NOMO-1 treated with dmso at 0.1 percent for 144 hours (cell line): ENCODE measurements around the gene ITIH4.

Experiments used
- DNase-seq: peaks from one replicate; lab custom pipeline; 2025; ENCODE audit not compliant: unreplicated experiment; lab: John Stamatoyannopoulos, UW

Gene ITIH4

DNA sequence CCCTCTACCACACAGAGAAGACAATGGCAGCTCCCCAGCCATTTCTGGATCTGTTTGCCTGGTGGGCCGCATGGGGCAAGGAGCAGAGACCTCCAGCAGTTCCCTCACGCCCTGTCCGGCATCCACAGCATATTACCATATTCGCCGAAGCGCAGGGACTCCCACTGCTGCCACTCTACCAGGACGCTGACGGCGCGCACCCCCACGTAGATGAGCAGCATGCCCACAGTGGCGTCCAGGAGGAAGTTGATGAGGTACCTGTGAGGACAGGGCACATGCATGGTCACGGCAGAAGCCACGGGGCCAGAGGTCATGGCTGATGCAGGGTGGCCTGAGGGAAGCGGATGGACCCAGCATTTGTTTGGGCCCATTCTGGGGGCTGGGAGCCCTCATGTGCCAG lies 19.2 kb upstream of the ITIH4 start:
- DNase-seq, result no peak

DNA sequence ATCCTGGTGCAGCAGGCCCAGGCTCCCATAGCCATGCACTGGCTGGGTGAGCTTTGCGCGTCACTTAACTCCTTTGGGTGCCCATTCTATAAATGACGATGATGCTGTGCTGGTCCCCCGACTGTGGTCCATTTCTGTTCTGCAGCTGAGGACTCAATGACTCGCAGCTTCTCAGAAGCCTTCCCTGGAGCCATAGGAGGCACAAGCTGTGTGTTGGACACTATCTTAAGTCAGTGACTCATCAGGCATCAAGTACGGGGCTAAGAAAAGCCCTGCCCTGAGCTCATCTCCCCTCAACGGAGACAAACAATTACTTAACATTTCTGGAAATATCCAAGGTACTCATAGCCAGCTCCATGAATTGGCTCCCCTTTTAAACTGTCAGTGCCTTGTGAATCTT lies 18.1 kb upstream of the ITIH4 start:
- DNase-seq, result no peak

DNA sequence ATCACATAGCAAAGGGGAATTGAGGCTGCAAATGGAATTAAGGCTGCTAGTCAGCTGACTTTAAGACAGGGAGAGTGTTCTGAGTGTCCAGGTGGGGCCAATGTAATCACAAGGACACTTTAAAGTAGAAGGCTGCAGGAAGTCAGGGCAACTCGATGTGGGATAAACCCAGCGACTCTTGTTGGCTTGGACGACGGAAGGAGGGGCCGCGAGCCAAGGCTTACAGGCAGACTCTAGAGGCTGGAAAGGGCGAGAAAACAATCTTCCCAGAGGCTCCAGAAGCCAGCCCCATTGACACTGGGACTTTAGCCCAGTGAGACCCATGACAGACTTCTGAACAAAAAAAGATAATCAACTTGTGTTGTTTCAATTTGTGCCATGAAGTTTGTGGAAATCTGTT lies 17.3 kb upstream of the ITIH4 start:
- DNase-seq, result no peak

DNA sequence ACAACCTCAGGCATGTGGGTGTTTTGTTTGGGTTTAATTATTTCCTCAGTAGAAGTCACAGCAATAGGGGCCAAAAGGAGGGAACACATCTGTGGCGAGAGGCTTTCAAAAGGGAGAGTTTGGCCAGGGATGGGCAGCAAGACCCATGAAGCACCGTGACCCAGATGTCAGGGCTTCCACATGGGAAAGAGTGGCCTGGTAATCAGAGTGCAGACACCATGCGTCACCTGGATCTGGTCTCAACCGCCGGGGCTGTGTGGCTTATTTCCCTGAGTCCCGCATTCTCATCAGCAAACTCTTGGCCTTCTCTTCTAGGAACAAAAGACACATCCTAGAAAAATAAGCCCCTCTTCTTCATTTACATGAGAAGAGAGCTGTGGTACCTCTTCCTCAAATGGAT lies 16.8 kb upstream of the ITIH4 start:
- no peak for DNase-seq

DNA sequence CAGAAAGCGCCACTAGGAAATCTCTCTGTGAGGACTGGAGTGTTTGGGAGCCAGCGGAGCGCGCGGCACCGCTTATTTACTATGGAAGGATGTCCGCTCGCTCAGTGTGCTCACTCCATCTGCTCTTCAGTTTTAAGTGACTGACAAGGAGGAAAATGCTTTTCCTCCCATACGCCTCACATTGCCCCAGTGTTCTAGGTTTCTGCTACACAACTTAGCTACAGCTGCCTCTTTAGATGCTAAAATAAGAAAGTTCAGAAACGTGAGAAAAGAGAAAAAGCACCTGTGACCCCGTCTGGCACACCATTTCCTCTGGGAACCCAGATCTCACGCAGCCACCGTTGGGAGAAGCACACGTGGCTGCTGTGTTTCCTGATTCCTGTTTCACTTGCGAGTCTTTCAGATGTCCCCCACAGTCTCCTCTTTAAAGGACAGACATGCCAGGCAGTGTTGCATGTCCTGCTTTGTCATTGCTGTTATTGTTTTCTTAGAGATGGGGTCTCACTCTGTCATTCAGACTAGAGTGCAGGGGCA lies 16.0 kb upstream of the ITIH4 start:
- no peak for DNase-seq

DNA sequence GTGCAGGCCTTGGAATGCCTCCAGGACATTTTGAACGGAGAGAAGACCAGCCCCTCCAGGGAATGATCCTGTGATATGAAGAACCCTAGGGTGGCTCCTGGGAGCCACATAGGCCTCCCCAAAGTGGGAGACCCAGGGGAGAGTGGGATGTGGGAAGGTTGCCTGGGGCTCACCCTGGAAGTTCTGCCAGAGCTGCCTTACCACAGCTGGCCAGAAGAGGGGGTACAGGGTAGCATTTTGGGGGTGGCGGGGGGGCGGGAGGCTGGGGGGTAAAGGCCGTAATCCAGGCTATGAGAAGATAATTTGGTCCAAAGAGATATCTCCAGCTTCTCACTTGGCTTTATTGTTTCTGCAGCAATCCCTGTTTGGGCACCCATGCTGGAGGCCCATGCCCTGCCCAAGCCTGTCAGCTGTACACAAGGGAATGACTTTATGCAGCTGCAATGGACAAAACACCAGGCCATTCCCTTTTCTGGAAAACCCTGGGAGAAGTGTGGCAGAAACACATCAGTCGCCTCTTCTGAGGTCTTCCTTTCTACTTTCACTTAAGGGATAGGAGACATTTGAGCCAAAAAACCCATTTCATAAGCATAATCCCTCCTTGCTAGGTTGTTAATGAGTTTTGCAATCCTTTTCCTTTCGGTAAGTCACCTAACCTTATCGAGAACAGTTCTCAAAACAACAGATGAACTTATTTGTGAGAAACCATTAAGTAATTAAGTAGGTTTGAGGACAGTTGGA lies 15.4 kb upstream of the ITIH4 start:
- no peak for DNase-seq

DNA sequence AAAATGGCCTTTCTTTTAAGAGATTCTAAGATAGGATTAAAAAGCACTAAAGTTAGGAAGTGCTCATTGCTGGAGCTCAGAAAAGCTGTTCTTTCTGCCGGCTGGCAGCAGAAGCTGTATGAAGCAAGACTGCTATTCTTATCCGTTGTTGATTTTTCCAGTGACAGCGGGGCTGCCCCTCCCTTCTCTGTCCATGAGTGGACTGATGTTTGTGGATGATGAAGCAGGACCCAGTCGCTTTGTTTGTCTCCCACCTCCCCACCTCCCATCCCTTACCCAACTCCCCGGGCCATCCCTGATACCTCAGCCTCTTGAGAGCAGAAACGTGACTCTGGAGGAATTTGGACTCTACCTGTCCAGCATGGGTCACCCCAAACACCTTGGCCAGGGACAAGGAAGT lies 14.7 kb upstream of the ITIH4 start:
- DNase-seq, result peak; percentile 41

DNA sequence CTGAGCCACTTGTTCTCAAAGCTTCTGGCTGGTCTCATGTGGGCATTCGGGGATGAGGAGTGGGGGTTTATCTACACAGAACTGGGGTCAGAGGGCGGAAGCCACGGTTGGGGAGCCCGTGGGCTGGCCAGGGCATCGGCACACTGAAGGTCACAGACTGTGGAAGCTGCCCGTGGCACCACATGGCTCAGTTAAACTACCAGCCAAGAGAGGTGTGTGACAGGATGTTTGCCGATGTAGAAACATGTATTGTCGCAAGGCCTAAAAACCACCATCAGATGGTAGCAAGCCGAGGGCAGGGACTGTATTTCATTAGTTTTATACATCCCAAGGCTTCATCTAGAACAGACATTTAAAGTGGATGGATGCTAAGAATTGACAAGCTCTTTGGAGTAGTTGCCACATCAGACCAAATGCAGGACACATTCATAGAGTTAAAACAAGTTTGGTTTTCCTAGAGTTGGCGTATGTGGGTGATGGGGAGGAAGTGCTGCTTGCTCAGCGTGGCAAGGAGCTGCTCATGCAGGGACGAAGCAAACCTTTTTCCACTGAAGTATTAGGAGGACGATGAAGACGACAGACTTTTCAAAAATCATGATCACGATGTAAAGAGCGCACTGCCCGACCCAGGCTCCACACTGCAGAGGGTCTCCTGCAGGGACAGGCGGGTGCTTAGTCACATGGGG lies 14.0 kb upstream of the ITIH4 start:
- DNase-seq, result peak; percentile 60

DNA sequence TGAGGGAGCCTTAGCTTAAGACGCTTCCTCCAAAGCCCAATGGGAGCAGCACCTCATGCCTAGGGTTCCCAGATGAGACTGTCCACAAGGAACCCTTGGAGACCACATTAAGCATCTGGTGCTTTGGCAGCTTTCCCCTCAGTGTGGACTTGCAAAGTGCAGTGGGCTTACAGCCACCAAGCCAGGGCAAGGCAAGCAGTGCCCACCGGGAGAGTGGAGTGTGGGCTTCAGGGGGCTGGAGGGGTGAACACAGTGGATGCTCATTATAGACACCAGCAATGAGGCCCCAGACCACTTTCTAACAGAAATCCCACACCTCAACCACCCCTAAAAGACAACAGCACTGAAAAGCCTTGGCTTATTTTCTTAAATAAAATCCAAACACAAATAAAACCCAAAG lies 13.4 kb upstream of the ITIH4 start:
- DNase-seq, result no peak

DNA sequence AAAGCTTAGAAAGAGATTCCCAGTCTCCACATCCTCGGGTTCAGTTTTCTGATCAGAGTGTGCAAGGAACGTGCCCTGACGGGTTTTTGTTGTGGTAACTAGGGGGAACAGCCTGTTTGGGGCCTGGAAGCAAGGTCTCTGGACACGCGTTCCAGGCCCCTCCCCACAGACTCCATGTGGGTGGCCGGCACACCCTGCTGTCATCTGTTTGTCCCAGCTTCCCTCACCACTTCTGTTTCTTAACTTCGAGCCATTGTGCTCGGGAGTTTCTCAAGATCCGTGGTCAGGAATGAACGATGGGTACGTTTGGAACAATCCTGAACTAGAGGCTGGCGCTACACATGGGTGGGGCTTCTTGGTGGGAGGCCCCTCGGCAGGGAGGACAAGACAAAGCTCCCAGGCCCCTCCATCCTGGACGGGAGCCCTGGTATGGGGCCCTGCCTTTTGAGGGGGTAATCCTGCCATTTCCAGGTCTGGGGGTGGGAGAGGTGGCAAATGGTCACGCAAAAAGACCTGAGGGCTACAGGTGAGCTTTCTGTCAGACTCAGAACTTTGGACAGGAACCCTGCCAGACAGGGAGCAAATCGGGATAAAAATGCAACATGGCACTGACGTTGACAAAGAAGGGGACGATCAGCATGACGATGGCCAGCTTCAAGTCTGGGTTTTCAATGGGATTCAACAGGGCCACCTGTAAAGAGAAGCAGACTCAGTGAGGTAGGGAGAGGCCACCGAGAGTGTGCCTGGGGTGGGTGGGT lies 12.8 kb upstream of the ITIH4 start:
- DNase-seq, result no peak

DNA sequence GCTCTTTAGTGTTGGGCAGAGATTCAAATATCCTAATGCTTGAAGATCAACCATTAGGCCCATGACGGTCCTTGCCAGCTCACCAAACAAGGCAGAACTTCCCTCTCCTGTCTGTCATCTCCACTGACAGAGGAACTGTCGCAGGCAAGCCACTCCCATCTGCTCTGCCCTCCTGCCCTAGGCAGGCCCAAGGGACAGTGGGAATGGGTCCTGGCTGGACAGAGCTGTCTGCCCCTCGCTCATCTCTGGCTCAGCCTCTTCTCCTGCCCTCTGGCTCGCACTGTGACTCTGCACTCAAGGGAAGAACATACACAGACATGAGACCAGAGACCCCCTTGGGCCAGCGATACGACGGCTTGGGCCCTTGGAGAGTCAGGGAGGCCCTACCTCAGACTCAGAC lies 12.0 kb upstream of the ITIH4 start:
- no peak for DNase-seq

DNA sequence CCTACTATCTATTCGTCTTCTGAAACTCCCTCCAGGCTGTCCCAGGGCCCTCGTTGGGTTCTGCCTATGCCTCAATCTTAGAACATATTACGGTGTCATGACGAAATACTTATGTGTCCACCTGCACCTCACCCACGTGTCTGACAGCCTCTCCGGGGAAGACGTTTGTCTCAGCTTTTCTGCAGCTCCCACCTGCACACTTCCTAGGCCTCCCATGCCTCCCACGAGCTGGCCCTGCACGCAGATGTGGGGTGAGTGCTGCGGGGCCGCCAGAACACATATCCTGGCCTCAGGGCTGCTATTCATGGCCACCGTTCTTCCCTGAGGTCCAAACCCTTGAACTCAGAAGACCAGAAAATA lies 11.5 kb upstream of the ITIH4 start:
- DNase-seq, result no peak

DNA sequence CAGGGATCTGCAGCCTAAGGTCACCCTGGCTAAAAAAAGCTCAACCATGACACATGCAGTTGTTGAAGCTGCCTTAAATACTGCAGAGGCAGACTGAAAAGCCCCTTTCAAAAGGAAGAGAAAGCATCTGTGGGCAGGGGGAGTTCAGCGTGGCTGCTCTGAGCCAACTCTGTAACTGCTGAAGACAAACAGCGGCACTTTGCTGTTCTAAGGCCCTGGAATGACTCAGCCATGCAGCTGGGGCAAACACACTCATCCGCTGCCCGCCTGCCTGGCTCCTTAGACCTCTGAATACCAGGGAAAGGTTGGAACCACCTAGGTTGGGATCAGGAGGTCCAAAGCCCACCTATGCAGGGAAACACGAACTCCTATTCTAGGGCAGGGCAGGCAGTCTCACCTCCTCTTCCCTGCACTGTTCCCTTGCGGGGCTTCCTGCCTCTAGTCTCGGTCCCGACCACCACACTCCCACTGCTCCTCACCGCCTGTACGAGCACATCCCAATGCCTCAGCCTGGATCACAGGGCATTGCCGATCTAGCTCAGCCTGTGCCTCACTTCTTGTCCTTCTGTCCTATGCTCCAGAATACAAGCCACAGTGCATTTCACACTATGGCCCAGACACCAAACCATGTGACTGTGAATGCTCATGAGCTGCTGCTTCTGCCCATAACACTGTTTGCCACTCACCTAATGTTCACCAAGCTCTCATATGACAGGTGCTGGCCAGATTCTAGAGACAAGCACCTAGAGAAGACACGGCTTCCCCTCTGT lies 10.9 kb upstream of the ITIH4 start:
- no peak for DNase-seq

DNA sequence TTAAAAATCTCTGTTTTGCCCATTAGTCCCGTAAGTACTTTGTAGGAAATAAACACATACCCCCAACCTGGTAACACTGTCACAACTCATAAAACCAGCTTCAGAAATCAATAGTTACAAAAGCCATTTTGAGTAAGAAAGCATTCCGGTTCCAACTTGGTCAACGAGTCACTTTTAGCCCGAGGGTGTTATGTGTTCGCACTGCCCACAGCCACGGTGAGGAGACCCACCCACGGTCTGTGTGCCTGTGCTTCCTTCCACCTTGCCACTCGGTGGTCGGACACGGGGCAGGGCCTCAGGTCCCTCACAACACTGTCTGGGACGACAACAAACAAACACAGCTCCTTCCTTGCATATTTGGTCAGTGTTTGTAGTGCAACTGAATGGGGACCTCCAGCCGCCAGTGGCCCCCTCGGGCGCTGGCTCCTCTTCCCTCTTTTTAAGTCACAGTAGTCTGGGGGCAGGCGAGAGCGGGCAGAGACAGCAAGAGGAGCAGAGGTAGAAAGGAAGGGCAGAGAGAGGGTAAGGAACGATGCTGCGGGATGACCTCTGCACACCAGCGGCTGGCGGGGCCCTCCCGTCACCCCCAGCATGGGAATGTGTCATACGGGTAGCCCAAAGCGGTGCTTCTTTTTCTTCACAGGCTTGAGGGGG lies 9.5 kb upstream of the ITIH4 start:
- DNase-seq, result no peak

DNA sequence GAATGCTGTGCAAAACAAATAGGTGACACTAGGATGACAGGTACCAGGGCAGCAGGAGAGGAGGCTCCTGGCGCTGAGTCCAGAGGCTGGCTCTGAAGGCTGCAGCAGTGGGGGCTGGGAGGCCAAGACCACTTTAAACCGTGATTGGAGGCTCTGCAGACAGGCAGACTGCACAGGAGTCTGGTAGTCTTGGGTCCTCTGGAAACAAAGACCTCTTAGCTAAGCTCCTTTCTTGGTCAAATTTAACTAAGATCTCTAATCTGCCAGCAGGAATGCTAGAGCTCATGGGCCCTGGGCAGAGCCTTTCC lies 8.8 kb upstream of the ITIH4 start:
- no peak for DNase-seq

DNA sequence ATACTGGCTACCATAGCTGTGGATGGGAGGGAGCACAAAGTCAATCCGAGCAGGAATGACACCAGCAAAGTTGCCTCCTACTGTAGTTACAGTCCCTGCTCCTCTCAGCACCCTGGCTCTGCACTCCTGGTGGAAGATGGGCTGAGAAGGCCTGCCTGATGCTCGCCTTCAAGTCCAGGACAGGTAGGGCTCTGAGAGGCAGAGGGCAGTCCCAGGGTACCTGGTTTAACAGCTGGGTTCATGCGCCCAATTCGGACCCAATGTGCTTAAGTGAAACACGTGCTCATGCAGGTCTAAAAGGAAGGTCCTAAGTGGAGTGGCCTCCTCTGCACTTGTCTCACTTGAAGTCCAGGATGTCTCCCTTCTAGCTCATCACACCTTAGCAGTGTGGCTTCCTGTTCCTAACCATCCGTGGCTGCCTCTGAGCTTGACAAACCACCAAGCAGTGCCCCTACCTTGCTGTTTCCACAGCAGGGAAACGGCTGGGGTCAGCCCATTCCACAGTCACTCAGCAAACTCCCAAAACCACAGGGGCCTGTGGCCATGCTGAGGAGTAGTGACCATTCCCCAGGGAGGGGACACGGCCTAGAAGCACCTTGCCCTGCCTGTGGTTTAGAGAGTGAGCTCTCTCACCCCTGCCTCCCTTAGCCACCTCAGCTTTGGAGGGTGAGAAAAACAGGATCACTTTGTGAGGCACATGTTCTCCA lies 8.2 kb upstream of the ITIH4 start:
- no peak for DNase-seq

DNA sequence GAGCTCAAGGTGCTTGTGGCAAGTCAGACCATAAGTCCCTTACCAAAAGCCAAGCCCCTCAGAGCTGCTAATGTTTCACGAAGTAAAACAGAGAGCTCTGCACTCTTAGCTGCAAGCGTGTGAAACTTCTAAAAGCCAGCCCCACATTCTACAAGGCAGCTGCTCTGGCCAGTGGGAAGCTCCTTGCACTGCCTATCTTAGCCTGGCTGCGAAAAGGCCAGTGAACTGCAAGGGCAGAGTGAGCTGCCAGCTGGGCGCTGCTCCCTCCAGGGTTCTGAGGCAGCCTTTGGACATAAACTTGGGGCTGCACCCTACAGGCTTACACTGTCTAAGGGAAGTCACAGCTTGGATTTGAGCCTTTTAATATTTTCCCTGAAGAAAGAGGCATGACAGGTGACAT lies 6.5 kb upstream of the ITIH4 start:
- no peak for DNase-seq

DNA sequence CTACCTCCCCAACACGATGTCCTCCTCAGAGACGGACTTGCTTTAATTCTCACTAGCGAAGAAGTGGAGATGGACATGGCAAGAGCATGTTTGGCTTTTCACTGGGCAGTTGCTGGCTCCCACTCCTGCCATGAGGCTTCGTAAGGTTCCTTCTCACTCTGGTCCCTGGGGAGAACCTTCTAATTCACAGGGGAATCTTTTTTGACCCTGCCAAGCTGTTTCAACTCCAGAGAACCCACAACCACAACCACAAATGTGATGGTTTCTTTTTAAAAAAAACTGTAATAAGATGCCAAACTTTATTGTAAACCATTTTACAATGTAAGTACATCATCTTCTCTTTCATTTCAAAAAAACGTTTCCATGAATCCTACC lies 6.0 kb upstream of the ITIH4 start:
- DNase-seq, result no peak

DNA sequence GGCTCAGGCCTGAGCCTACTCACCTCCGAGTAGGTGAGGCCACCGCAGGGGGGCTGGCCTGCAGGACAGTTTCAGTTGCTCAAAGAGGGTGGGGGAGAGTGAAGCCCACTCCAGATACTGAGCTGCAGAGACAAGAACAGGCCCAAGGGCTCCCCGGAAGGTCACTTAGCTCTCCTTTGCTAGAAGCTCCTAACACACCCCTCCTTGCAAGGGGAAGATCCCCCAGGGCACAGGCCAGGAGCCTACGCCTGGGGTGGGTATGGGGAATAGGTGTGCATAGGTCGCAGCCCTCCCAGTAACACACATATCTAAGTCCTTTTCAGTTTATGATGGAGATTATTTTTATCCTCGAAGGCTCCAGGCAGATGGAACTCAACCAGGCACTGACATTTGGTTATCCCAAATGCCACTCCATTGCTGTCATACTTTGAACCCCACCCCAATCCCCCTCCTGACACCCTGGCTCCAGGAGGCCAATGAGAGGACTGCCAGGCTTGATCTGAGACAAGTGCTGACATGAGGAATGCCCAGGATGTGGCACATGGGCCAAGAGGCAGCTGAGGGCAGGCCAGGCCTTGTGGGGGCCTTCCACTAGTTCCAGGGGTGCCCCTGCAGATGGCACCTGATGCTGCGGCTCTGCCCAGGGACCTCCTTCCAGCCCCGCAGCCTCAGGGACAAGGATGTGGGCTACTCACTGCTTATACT lies 5.4 kb upstream of the ITIH4 start:
- no peak for DNase-seq
